NCI-H2227 (cell line): ENCODE results near the gene SUSD4.
"Not testable (repeated sequence)": the region's sequence is repeated elsewhere in the genome, so short reads cannot be mapped to it uniquely, and the experiment has no call there.

Source experiments
- DNase-seq: peaks from one replicate; lab custom pipeline; 2025; ENCODE audit not compliant: unreplicated experiment; lab: John Stamatoyannopoulos, UW

SUSD4 gene

GRCh38 chr1:223297800-223298199, 66.2 kb downstream of the SUSD4 start:
- DNase-seq = no peak

DNA sequence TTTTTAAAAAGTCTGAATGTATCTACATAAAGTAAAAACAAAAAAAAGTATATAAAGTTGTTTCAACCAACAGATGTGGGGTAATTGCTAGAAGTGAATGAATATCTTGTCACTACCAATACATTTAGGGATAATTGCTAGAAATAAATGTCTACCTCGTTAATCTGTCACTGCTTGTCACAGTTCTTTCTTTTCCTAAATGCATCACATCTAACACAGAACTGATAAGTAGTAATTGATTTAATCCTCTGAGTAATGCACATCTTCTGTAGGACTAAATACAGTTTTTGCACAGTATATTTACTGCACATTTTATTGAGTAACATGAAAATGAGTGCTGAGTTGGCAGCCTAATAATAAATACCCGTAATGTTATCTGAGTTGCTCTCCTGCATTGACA, 72.2 kb downstream of the SUSD4 start:
- DNase-seq = no peak

- no peak for DNase-seq
Measured at GRCh38 chr1:223290397-223290796, 73.6 kb downstream of the SUSD4 start.

DNA sequence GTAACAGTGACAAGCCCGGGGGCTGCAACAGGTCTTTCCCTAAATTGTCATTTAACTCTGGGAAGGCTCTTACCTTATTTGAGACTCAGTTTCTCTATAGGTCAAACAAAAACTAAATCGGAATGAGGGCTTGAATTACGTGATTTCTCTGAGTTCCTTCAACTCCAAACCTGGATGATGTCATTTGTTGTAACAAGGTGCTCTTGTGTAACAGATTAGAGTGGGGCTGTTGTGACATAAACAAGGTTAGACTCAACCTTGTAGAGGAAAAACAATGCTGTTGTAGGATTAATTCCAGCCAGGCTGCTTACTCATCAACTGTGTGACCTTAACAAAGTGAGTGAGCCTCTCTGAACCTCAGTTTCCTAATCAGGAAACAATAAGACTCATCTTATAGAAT, 74.4 kb downstream of the SUSD4 start:
- DNase-seq = no peak

DNA sequence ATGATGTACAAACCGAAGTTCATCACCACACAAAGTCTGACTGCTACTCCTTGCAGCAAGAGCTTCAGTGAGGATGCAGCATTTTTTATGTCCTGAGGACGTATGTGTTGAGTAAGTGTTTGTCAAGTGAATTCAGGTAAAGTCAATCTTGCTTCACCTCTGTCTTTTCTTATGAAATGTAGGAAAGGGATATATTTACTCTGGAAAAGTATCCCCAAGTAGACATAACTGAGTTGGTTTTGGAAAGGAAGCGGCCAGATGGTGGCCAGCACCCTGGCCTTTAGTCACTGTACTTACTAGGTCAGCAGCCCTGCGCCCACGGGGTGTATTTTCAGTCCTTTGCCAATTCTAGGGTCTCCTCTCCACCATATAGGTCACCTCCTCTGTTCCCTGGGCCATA, 75.2 kb downstream of the SUSD4 start:
- no peak for DNase-seq

- DNase-seq = no peak
Measured at GRCh38 chr1:223285452-223285851, 78.5 kb downstream of the SUSD4 start.

DNA sequence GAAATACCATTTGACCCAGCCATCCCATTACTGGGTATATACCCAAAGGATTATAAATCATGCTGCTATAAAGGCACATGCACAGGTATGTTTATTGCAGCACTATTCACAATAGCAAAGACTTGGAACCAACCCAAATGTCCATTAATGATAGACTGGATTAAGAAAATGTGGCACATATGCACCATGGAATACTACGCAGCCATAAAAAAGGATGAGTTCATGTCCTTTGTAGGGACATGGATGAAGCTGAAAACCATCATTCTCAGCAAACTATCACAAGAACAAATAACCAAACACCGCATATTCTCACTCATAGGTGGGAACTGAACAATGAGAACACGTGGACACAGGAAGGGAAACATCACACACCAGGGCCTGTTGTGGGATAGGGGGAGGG, 80.3 kb downstream of the SUSD4 start:
- DNase-seq = not testable (repeated sequence)

- not testable (repeated sequence) for DNase-seq
Measured at GRCh38 chr1:223278311-223278710, 85.7 kb downstream of the SUSD4 start.

GRCh38 chr1:223276029-223276428, 87.9 kb downstream of the SUSD4 start:
- no peak for DNase-seq

- DNase-seq = no peak
Measured at GRCh38 chr1:223273511-223273910, 90.5 kb downstream of the SUSD4 start.

DNA sequence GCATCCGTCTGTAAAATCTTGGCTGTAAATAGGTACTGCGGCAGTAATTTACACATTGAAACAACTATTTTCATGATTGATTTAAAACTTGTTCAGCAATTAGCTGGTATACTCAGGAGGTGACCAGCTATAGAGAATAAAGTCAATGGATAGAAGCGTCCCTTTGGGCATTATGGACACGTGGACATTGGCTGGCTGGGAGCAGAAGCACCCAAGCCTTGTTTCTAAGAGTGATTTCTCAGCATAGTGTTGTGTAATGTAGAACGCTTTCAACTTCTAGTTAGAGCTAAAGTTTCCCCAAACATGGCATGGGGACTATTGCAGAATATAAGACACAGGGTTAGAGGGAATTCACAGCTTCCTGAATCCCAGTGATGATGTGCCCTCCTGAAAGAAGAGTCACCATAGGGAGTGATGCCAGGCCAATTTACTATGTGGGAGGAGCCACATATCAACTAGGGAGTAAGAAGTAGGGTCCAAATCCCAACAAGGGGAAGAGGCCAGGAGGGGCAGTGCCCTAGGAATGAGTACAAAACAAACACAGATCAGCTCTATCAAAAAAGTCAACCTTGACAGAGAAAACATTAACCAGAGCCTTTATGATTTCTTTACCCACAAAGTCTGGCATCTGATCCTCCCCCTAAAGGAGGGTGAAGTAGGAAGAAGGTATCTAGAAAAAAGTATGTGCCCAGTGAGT, 92.7 kb downstream of the SUSD4 start:
- no peak for DNase-seq

DNA sequence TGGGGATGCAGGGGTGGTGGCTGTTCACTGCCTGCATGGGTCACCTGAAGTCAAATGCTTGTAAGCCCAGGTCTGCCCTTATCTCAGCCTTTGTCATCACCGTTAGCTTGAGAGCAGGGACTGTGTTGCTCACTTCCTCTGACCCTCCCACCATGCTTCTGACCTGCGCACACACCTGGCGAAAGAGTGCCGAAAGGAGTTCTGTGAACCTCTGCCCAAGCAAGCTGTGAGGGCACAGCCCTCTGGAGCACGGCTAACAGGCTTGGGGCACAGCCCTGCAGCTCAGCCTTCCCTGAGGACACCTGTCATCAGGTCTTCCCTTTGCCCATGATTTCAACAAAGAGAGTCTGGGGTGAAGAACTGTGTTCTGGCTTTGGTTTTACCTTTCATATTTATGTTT, 93.8 kb downstream of the SUSD4 start:
- no peak for DNase-seq

- DNase-seq = no peak
Measured at GRCh38 chr1:223269006-223269405, 95.0 kb downstream of the SUSD4 start.

GRCh38 chr1:223266632-223267172, 97.3 kb downstream of the SUSD4 start:
- DNase-seq = no peak

DNA sequence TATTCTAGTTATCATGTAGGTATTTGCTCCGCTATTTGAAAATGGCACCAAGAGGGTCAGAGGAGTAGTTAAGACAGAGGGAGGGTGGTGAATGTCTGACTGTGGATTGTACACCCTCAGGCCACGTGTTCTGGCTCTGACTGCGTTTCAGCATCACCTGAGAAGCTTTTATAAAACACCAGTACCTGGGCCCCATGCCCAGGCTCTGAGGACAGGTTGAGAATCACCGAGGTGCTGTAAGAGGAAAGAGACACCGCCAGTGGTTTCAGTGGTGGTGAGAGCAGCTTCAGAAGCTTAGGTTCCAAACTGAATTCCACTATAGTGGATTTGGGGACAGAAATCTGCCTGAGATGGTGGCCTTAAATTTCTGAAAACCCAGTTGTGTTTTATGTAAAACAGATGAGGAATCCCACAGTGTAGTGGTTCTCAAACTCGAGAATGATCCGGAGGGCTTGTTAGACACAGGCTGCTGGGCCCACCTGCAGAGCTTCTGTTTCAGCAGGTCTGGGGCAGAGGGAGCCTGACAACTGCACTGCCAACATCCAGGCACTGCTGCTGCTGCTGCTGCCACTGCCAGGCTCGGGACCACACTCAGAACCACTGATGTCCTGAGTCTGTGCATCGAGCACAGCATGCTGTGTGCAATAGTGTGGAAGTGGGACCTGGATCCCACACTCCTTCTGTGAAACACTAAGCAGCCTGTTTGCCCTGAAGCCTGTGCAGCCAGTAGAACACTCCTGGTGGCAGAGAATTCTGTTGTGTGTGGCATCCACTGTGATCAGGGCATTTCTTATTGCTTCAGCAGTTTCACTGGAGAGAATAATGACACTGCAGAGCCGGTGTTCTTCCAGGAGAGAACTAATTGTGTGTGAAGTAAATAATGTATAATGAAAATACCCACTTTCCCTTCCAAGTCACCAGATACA, 98.7 kb downstream of the SUSD4 start:
- no peak for DNase-seq

- no peak for DNase-seq
Measured at GRCh38 chr1:223264529-223264928, 99.4 kb downstream of the SUSD4 start.

DNA sequence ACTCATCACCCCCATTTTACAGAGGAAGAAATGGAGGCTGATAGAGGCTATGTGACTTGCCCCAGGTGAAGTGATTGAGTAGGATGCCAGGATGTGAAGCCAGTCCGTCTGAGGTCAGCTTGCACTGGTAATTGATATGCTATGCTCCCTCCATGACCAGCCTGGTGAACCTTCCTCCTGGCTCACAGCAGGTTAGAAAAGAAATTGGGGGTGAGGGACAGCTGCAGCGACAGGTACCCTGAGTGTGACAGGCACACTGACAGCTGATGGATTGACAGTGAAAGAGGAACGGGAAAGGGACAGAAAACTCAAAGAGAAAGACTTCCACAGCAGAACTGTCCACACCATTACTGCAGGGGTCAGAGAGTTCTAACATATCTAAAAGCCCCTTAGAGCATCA, 102.1 kb downstream of the SUSD4 start:
- DNase-seq = no peak

DNA sequence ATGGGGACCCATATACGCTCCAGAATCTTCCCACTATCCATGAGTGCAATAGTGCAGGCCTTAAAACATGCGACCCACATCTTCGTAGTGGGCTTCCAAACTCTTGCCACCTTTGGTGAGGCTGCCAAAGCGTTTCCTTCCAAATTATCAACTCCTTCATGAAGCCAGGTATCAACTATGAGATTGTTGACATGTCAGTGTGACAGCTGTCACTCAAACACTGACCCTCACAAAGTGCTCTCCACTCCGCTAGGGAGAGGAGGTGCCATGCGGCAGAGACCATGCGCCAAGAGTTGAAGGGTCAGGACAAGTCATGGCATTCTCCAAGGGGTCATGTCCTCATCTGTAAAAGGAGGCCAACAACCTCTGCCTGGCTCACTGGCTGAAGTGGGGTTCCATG, 103.3 kb downstream of the SUSD4 start:
- DNase-seq = no peak

DNA sequence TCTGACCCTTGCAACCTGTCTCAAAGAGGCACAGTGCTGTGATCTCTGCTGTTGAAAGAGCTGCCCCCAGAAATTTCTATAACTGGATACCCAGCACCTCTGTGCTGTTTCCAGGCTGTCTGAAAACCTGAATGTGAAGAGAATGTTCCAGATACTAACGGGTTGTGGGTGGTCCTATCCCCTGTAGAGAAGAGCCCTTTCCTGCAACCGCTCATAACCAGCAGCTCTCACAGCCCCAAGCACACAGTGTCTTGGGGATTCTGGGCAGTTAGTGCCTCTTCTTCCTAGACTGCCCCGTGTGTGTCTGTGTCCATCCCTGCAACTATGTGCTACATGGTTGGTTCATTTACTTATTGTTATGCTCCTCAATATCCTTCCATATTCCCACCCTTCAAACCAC, 104.5 kb downstream of the SUSD4 start:
- DNase-seq = no peak

DNA sequence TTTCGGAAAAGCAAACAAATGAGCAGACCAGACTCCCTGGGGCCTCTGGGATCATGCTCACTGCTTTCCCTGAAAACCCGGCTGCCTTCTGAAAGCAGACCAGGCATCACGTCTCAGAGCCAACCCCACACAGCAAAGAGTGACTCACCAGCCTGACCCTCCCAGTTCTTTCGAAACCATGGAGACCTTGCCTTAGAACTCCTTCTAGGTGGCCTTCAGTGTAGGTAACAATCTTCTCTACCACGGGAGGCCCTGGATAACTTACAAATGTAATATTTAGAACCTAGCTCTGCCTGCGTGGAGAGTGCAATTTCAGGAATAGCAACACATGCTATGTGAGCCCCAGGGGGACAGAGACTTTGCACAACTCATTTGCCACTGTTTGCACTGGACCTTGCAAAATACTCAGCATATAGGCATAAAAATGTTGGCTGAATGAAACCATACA, 105.2 kb downstream of the SUSD4 start:
- no peak for DNase-seq

DNA sequence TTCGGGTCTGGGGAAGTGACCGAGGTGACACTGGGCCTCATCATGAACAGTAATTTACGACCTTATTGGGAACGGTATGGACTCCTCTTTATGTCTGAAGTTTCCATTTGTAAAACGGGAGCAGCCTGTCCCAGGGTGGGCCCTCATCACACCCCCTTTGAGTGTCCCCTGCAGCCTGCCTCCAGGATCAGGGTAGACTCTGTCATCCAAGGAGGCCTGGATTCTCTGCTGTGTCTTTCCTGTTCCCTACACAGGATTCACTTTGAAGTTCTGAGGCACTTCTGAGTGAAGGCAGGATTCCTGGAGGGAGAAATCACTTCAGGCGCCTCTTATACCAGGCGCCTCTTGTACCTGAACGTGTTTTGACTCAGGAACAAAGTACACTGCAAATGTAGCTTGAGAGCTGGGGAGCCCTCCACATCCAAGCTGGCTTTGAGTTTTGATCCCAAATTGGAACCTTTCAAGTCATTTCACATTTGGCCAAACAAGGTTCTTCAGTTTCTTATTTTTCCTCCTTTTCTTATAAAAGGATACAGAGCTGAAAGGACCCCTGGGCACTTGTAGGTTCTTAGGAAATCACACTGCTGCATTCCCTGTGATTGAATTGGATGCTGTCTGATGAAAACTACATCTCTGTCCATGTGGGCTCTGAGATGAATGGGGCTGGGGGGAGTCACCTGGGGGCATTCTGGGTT, 106.0 kb downstream of the SUSD4 start:
- no peak for DNase-seq
